GM19238 (cell line): ENCODE measurements around the gene ICE2.

ENCODE experiments used
- DNase-seq: peaks from one replicate; pipeline ENCODE4 v3.0.0; 2011; ENCODE audit warnings: low spot score; ENCODE audit not compliant: insufficient read length

The ICE2 gene

GRCh38 chr15:60478566-60479360, at the start of gene ICE2:
Gene ICE2 (minus strand): TSS chr15:60479142. CDS start chr15:60477977, 1,165 bp downstream.
- DNase-seq: peak; percentile 55

- DNase-seq: no peak
Measured at GRCh38 chr15:60528530-60528929, 49.6 kb upstream of the ICE2 start.

- DNase-seq: no peak
Measured at GRCh38 chr15:60527456-60527855, 48.5 kb upstream of the ICE2 start.

GRCh38 chr15:60526127-60526616, 47.2 kb upstream of the ICE2 start:
- no peak for DNase-seq

- no peak for DNase-seq
Measured at GRCh38 chr15:60525341-60526039, 46.5 kb upstream of the ICE2 start.

- DNase-seq: no peak
Measured at GRCh38 chr15:60523056-60523455, 44.1 kb upstream of the ICE2 start.

GRCh38 chr15:60520825-60521368, 42.0 kb upstream of the ICE2 start:
- peak; percentile 19 for DNase-seq

GRCh38 chr15:60520013-60520824, 41.3 kb upstream of the ICE2 start:
- no peak for DNase-seq

GRCh38 chr15:60519218-60519617, 40.3 kb upstream of the ICE2 start:
- no peak for DNase-seq

- no peak for DNase-seq
Measured at GRCh38 chr15:60518511-60518910, 39.6 kb upstream of the ICE2 start.

- DNase-seq: no peak
Measured at GRCh38 chr15:60514261-60514881, 35.4 kb upstream of the ICE2 start.

GRCh38 chr15:60513676-60514075, 34.7 kb upstream of the ICE2 start:
- no peak for DNase-seq

GRCh38 chr15:60512937-60513336, 34.0 kb upstream of the ICE2 start:
- DNase-seq: no peak

- no peak for DNase-seq
Measured at GRCh38 chr15:60511351-60512031, 32.5 kb upstream of the ICE2 start.

- no peak for DNase-seq
Measured at GRCh38 chr15:60510006-60510405, 31.1 kb upstream of the ICE2 start.

GRCh38 chr15:60509470-60509869, 30.5 kb upstream of the ICE2 start:
- DNase-seq: no peak

- no peak for DNase-seq
Measured at GRCh38 chr15:60508442-60508841, 29.5 kb upstream of the ICE2 start.

GRCh38 chr15:60507596-60508424, 28.9 kb upstream of the ICE2 start:
- DNase-seq: peak; percentile 30

GRCh38 chr15:60496853-60497252, 17.9 kb upstream of the ICE2 start:
- no peak for DNase-seq

GRCh38 chr15:60494108-60494507, 15.2 kb upstream of the ICE2 start:
- no peak for DNase-seq
